ENCODE results near the gene PLAAT5. TPM values are rescaled to one million over a fixed set of nuclear protein-coding genes. Genes with fewer than 3 reads are reported as not detected.

Gene PLAAT5
- total RNA-seq, 1 experiment from 2014 or later: not detected

- ChIA-PET RAD21 (ENCODE audit: low non-redundant PET in 1 of 2, low total read pairs in 2 of 2, uncharacterized antibody in 2 of 2, unreplicated experiment in 2 of 2) (no interaction called here), CTCF (no interaction called here), POLR2A (no interaction called here)
- no peak overlapping the region for H3K4me2 ChIP-seq (ENCODE audit: low read length)
- H4K20me1 ChIP-seq (ENCODE audit: insufficient read depth): no peaks in the 10 kb centered on the region
- H3K27ac ChIP-seq (ENCODE audit: low read depth, low read length): no peak overlapping the region
- H3K4me3 ChIP-seq (replicated peaks in 1 of 2; ENCODE audit: low read depth in 1 of 2, low read length in 2 of 2): no peak overlapping the region
- intact Hi-C loops (cut with micrococcal nuclease): no loop called here
- no peaks in the 10 kb centered on the region for H3K9me2 ChIP-seq (ENCODE audit: insufficient read depth)
- DNase-seq (ENCODE audit: low read depth, low spot score): no peak
- H3K79me2 ChIP-seq (ENCODE audit: insufficient read depth, low read length): no peaks in the 10 kb centered on the region
- no peak for ATAC-seq
- H3K9me3 ChIP-seq (ENCODE audit: control insufficient read depth in 1 of 2, insufficient read depth in 1 of 2, low read depth in 1 of 2, low read length in 2 of 2): no peaks in the 10 kb centered on the region
- no peak for TF ChIP-seq ZBTB33 (IDR thresholded peaks at IDR 0.05; ENCODE audit: extremely low read depth, insufficient replicate concordance, low read length)
- no peak for TF ChIP-seq JUND (IDR thresholded peaks at IDR 0.05)
- TF ChIP-seq SP1 (IDR thresholded peaks at IDR 0.05; ENCODE audit: low read depth): no peak
- no peak for TF ChIP-seq CBX3 (IDR thresholded peaks at IDR 0.05; ENCODE audit: low read depth)
- TF ChIP-seq ZFX (IDR thresholded peaks at IDR 0.05): no peak
- peaks cover 0 to 8% of the 10 kb centered on the region in 2 experiments; a peak in 2 of 4 replicates for H3K4me1 ChIP-seq (ENCODE audit: control insufficient read depth in 1 of 2, insufficient read depth in 2 of 2, low read length in 2 of 2)
- BruUV-seq (replicated peaks): no TSS peak
- no peaks in the 10 kb centered on the region for H3K36me3 ChIP-seq (ENCODE audit: control insufficient read depth in 1 of 2, insufficient read depth in 2 of 2, low read length in 2 of 2)
- no peaks in the 10 kb centered on the region; the same call in 1 of the 2 replicates for H3K27me3 ChIP-seq (ENCODE audit: insufficient read depth, low read length)
- H2AFZ ChIP-seq (ENCODE audit: low read depth, low read length, poor library complexity, severe bottlenecking): no peak overlapping the region
- H3K9ac ChIP-seq (ENCODE audit: low read length): no peak overlapping the region
Measured at GRCh38 chr11:63534076-63534475, 43.1 kb upstream of the PLAAT5 start.

GRCh38 chr11:63532799-63533475 is 42.0 kb upstream of the PLAAT5 start:
- BruUV-seq (replicated peaks): no TSS peak
- Histone ChIP-seq H3K27me3 (ENCODE audit: insufficient read depth, low read length) (no peaks in the 10 kb centered on the region; the same call in 1 of the 2 replicates), H3K79me2 (ENCODE audit: insufficient read depth, low read length) (no peaks in the 10 kb centered on the region), H3K9ac (ENCODE audit: low read length) (no peak overlapping the region), H3K9me3 (ENCODE audit: control insufficient read depth in 1 of 2, insufficient read depth in 1 of 2, low read depth in 1 of 2, low read length in 2 of 2) (no peaks in the 10 kb centered on the region), H3K9me2 (ENCODE audit: insufficient read depth) (no peaks in the 10 kb centered on the region), H3K4me3 (replicated peaks in 1 of 2; ENCODE audit: low read depth in 1 of 2, low read length in 2 of 2) (no peak overlapping the region), H3K27ac (ENCODE audit: low read depth, low read length) (no peak overlapping the region), H3K36me3 (ENCODE audit: control insufficient read depth in 1 of 2, insufficient read depth in 2 of 2, low read length in 2 of 2) (no peaks in the 10 kb centered on the region), H2AFZ (ENCODE audit: low read depth, low read length, poor library complexity, severe bottlenecking) (no peak overlapping the region), H3K4me1 (ENCODE audit: control insufficient read depth in 1 of 2, insufficient read depth in 2 of 2, low read length in 2 of 2) (peaks cover 0 to 8% of the 10 kb centered on the region in 2 experiments; a peak in 2 of 4 replicates), H3K4me2 (ENCODE audit: low read length) (no peak overlapping the region), H4K20me1 (ENCODE audit: insufficient read depth) (no peaks in the 10 kb centered on the region)
- DNase-seq (ENCODE audit: low read depth, low spot score) (no peak), ATAC-seq (no peak)
- intact Hi-C loops (cut with micrococcal nuclease): no loop called here
- ChIA-PET POLR2A (no interaction called here), RAD21 (ENCODE audit: low non-redundant PET in 1 of 2, low total read pairs in 2 of 2, uncharacterized antibody in 2 of 2, unreplicated experiment in 2 of 2) (interaction anchor here in 1 of 2 experiments (0.5 kb wide), 1 partner anchor 101 kb away, joined by 3 read pairs; no protein-coding TSS in a partner anchor), CTCF (no interaction called here)
- no peak for TF ChIP-seq JUND (IDR thresholded peaks at IDR 0.05)
- TF ChIP-seq ELF1 (IDR thresholded peaks at IDR 0.05; ENCODE audit: borderline replicate concordance, low read depth): no peak
- TF ChIP-seq POLR2AphosphoS5 (IDR thresholded peaks at IDR 0.05; ENCODE audit: low read depth, low read length): no peak
- no peak for TF ChIP-seq SRF (IDR thresholded peaks at IDR 0.05; ENCODE audit: low read depth)
- TF ChIP-seq ZFX (IDR thresholded peaks at IDR 0.05): no peak
- no peak for TF ChIP-seq MAX (IDR thresholded peaks at IDR 0.05)

Data from HCT116 (cell line).